Mesenchymal stem cell (in vitro differentiated cells and primary cell): ENCODE measurements around the gene NR2C2.

ENCODE experiments used
- DNase-seq: peaks from one replicate; pipeline ENCODE4 v3.0.0-alpha.2; 2013
- H2AFZ ChIP-seq: one replicate; pipeline ENCODE4 v1.6.1; 2013; ENCODE audit warnings: low read depth, mild to moderate bottlenecking, control low read depth, inconsistent platforms, low read length, moderate library complexity
- H2AK5ac ChIP-seq: 2 replicates; pipeline ENCODE4 v1.6.1; 2013; ENCODE audit warnings: low read length, moderate library complexity, mild to moderate bottlenecking, inconsistent platforms; ENCODE audit not compliant: severe bottlenecking
- H2BK120ac ChIP-seq: one replicate; pipeline ENCODE4 v1.6.1; 2013; ENCODE audit warnings: low read depth, mild to moderate bottlenecking, inconsistent platforms, low read length, moderate library complexity
- H2BK12ac ChIP-seq, 2 experiments: one replicate each; pipeline ENCODE4 v1.6.1; 2013; ENCODE audit warnings: inconsistent platforms in 2 of 2, low read length in 2 of 2, mild to moderate bottlenecking in 2 of 2, moderate library complexity in 2 of 2, control low read depth in 1 of 2
- H2BK15ac ChIP-seq: one replicate; pipeline ENCODE4 v1.6.1; 2013; ENCODE audit warnings: mild to moderate bottlenecking, low read depth, inconsistent platforms; ENCODE audit not compliant: poor library complexity, severe bottlenecking
- H2BK5ac ChIP-seq: 2 replicates; pipeline ENCODE4 v1.6.1; 2013; ENCODE audit warnings: low read depth, mild to moderate bottlenecking, low read length, control low read depth, inconsistent platforms; ENCODE audit not compliant: poor library complexity, severe bottlenecking
- H3K14ac ChIP-seq, 2 experiments: one replicate each; pipeline ENCODE4 v1.6.1; 2013; ENCODE audit warnings: inconsistent platforms in 2 of 2, low read length in 2 of 2, control low read depth in 1 of 2, mild to moderate bottlenecking in 1 of 2, moderate library complexity in 1 of 2
- H3K18ac ChIP-seq, 2 experiments: one replicate each; pipeline ENCODE4 v1.6.1; 2013; ENCODE audit warnings: inconsistent platforms in 2 of 2, low read length in 2 of 2, control low read depth in 1 of 2, low read depth in 1 of 2, mild to moderate bottlenecking in 1 of 2
- H3K23ac ChIP-seq, 2 experiments: one replicate each; pipeline ENCODE4 v1.6.1; 2013; ENCODE audit warnings: inconsistent platforms in 2 of 2, low read length in 2 of 2, mild to moderate bottlenecking in 2 of 2, moderate library complexity in 2 of 2, control low read depth in 1 of 2
- H3K27ac ChIP-seq: 2 replicates; pipeline ENCODE4 v1.5.1; 2013; ENCODE audit warnings: mild to moderate bottlenecking, moderate library complexity, low read length, control low read depth, inconsistent platforms; ENCODE audit not compliant: poor library complexity, severe bottlenecking
- H3K27me3 ChIP-seq, 2 experiments: 2 replicates each; pipeline versions ENCODE4 v1.6.1 to v1.7.0; 2013; ENCODE audit warnings: low read length in 2 of 2, mild to moderate bottlenecking in 2 of 2, moderate library complexity in 2 of 2, control low read depth in 1 of 2, inconsistent platforms in 1 of 2; ENCODE audit not compliant: control insufficient read depth in 1 of 2, insufficient read depth in 1 of 2
- H3K36me3 ChIP-seq, 2 experiments: 2 replicates each; pipeline versions ENCODE4 v1.6.1 to v1.7.0; 2013; ENCODE audit warnings: low read length in 2 of 2, control low read depth in 1 of 2, inconsistent platforms in 1 of 2, low read depth in 1 of 2, mild to moderate bottlenecking in 1 of 2; ENCODE audit not compliant: insufficient read depth in 2 of 2, control insufficient read depth in 1 of 2
- H3K4ac ChIP-seq, 2 experiments: one replicate each; pipeline ENCODE4 v1.6.1; 2013; ENCODE audit warnings: inconsistent platforms in 2 of 2, low read length in 2 of 2, mild to moderate bottlenecking in 2 of 2, moderate library complexity in 2 of 2, control low read depth in 1 of 2, low read depth in 1 of 2
- H3K4me1 ChIP-seq: 2 replicates; pipeline ENCODE4 v1.6.1; 2013; ENCODE audit warnings: low read depth, low read length, control low read depth; ENCODE audit not compliant: control insufficient read depth, insufficient read depth
- H3K4me2 ChIP-seq: 2 replicates; pipeline ENCODE4 v1.6.1; 2013; ENCODE audit warnings: low read length, mild to moderate bottlenecking, inconsistent platforms; ENCODE audit not compliant: poor library complexity, severe bottlenecking
- H3K4me3 ChIP-seq, 2 experiments: 2 replicates each; pipeline versions ENCODE4 v1.5.1 to v1.7.0; 2013; ENCODE audit warnings: low read length in 2 of 2, mild to moderate bottlenecking in 2 of 2, control low read depth in 1 of 2, low read depth in 1 of 2; ENCODE audit not compliant: insufficient read depth in 1 of 2
- H3K79me1 ChIP-seq: replicated peaks from 2 replicates; pipeline ENCODE4 v1.6.1; 2013; ENCODE audit warnings: mild to moderate bottlenecking, control low read depth, low read length, inconsistent platforms; ENCODE audit not compliant: poor library complexity, severe bottlenecking
- H3K9ac ChIP-seq: 2 replicates; pipeline ENCODE4 v1.7.0; 2013; ENCODE audit warnings: mild to moderate bottlenecking, low read length, moderate library complexity
- H3K9me3 ChIP-seq: 2 replicates; pipeline ENCODE4 v1.7.0; 2013; ENCODE audit warnings: mild to moderate bottlenecking, low read length; ENCODE audit not compliant: control insufficient read depth
- H4K8ac ChIP-seq: one replicate; pipeline ENCODE4 v1.6.1; 2013; ENCODE audit warnings: inconsistent platforms, mild to moderate bottlenecking, low read length, moderate library complexity
- H4K91ac ChIP-seq: one replicate; pipeline ENCODE4 v1.6.1; 2013; ENCODE audit warnings: mild to moderate bottlenecking, low read length, inconsistent platforms
- WGBS: methylation state at CpG from one replicate; pipeline ENCODE4 v1.1.7; 2013; ENCODE audit warnings: mixed read lengths; 5-methylcytosine and 5-hydroxymethylcytosine counted together

Gene NR2C2

DNA sequence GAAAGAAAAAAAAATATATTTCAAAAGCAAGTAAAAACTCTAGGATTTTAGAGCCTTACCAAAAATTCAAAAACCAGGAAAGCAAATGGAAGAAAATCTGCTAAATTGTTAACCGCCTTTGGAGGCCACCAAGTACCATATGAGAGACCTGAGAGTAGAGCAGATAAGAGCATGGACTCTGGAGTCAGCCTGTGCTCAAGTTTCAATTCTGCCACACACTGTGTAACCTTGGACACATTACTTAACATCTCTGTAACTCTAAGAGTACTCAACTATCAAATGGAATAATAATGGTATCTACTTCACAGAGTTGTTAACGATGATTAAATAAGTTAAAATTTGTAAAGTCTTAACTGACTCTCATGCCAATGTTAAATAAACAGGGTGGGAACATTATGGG lies 138.9 kb downstream of the NR2C2 start:
- no peak for DNase-seq
- H4K91ac ChIP-seq, result no peak overlapping the region
- H3K4me2 ChIP-seq, result no peak overlapping the region
- H3K79me1 ChIP-seq, result peaks cover 9% of the 10 kb centered on the region
- H2BK12ac ChIP-seq, result no peak overlapping the region
- H2BK5ac ChIP-seq, result no peak overlapping the region
- H4K8ac ChIP-seq, result no peak overlapping the region
- H3K27me3 ChIP-seq, result no peaks in the 10 kb centered on the region
- no peak overlapping the region for H3K9ac ChIP-seq
- no peak overlapping the region for H3K4ac ChIP-seq
- no peaks in the 10 kb centered on the region for H3K9me3 ChIP-seq
- 100% methylated on average over 1 of the region's 2 CpGs for WGBS
- no peak overlapping the region for H2AFZ ChIP-seq
- no peak overlapping the region for H3K27ac ChIP-seq
- no peak overlapping the region for H3K23ac ChIP-seq
- no peaks in the 10 kb centered on the region for H3K4me1 ChIP-seq
- H2BK15ac ChIP-seq, result no peak overlapping the region
- H2AK5ac ChIP-seq, result no peak overlapping the region
- H3K14ac ChIP-seq, result no peak overlapping the region
- H2BK120ac ChIP-seq, result no peak overlapping the region
- H3K18ac ChIP-seq, result no peak overlapping the region
- peaks cover 42 to 91% of the 10 kb centered on the region in 2 experiments for H3K36me3 ChIP-seq
- H3K4me3 ChIP-seq, result no peak overlapping the region

DNA sequence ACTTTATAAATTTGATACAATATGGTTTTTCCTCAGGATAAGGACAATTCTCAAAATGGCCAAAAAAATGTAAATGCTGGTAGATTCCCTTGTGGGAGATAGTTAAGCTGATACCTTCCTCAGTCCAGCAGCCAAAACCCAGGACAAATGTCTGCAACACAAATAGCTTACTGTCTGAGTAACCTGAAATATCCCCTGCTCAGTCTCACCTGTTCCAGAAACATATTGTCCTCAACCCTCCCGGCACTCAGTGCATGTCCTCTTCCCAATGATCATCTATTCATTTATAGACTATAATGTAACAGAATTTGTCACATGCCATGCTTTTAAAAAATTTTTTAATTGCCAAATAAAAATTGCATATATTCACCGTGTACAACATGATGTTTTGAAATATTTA lies 139.3 kb downstream of the NR2C2 start:
- H3K14ac ChIP-seq, result no peak overlapping the region
- H4K8ac ChIP-seq, result no peak overlapping the region
- H2AK5ac ChIP-seq, result no peak overlapping the region
- H3K18ac ChIP-seq, result no peak overlapping the region
- no peak overlapping the region for H3K4ac ChIP-seq
- H3K36me3 ChIP-seq, result peaks cover 37 to 91% of the 10 kb centered on the region in 2 experiments
- no peaks in the 10 kb centered on the region for H3K9me3 ChIP-seq
- DNase-seq, result no peak
- 100% methylated on average over 1 of the region's 2 CpGs for WGBS
- no peak overlapping the region for H2BK12ac ChIP-seq
- no peak overlapping the region for H4K91ac ChIP-seq
- no peak overlapping the region for H2BK120ac ChIP-seq
- no peaks in the 10 kb centered on the region for H3K4me1 ChIP-seq
- no peak overlapping the region for H2BK15ac ChIP-seq
- H3K23ac ChIP-seq, result no peak overlapping the region
- no peak overlapping the region for H3K4me2 ChIP-seq
- no peak overlapping the region for H2BK5ac ChIP-seq
- no peaks in the 10 kb centered on the region for H3K27me3 ChIP-seq
- H3K9ac ChIP-seq, result no peak overlapping the region
- no peak overlapping the region for H3K4me3 ChIP-seq
- no peak overlapping the region for H3K27ac ChIP-seq
- no peak overlapping the region for H2AFZ ChIP-seq
- peaks cover 12% of the 10 kb centered on the region for H3K79me1 ChIP-seq

DNA sequence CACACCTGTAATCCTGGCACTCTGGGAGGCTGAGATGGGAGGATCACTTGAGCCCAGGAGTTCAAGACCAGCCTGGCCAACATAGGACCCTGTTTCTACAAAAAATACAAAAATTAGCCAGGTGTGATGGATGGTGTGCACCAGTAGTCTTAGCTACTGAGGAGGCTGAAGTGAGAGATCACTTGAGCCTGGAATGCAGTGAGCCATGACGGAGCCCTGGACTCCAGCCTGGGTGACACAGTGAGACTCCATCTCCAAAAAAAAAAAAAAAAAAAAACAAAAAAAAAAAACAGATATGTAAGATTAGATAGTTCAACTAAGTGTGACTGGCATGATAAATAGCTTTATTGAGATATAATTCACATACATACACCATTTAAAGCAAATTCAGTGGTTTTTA lies 141.8 kb downstream of the NR2C2 start:
- Histone ChIP-seq H3K27ac (no peak overlapping the region), H2BK5ac (no peak overlapping the region), H4K8ac (no peak overlapping the region), H4K91ac (no peak overlapping the region), H2AK5ac (no peak overlapping the region), H3K14ac (no peak overlapping the region), H2BK12ac (no peak overlapping the region), H2BK120ac (no peak overlapping the region), H3K4me3 (no peak overlapping the region), H3K4me1 (no peaks in the 10 kb centered on the region), H3K4ac (no peak overlapping the region), H3K27me3 (no peaks in the 10 kb centered on the region), H3K23ac (no peak overlapping the region), H3K4me2 (no peak overlapping the region), H2BK15ac (no peak overlapping the region), H3K18ac (no peak overlapping the region), H3K36me3 (peaks cover 16 to 78% of the 10 kb centered on the region in 2 experiments), H3K9ac (no peak overlapping the region), H3K79me1 (peaks cover 17% of the 10 kb centered on the region), H2AFZ (no peak overlapping the region), H3K9me3 (no peaks in the 10 kb centered on the region)
- WGBS, result no CpG with 5 or more reads among the region's 1 CpG
- DNase-seq, result no peak

DNA sequence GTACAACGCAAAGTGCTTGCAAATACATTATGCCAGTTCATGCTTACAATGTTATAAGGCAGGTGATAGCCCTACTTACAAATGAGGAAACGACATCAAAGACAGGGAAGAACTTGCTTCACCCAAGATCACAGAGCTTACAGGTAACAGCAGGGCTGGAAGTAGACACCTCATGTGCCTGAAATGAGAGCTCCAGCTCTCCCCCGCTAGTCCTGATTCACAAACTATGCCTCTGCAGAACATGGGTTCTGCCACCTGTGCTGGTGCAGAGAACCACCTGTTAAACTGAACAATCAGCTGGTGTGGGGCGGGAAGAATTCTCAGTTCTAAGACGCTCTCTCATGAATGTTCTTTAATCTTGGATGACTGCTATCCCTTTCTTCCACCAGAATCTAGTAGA lies 144.2 kb downstream of the NR2C2 start:
- WGBS, result 73% methylated on average over 3 of the region's 5 CpGs
- Histone ChIP-seq H3K36me3 (peaks cover 17 to 75% of the 10 kb centered on the region in 2 experiments), H3K4ac (no peak overlapping the region), H3K14ac (no peak overlapping the region), H3K4me2 (no peak overlapping the region), H4K91ac (no peak overlapping the region), H3K79me1 (peaks cover 22% of the 10 kb centered on the region), H3K27ac (no peak overlapping the region), H2BK5ac (no peak overlapping the region), H2BK15ac (no peak overlapping the region), H4K8ac (no peak overlapping the region), H3K4me3 (no peak overlapping the region), H3K4me1 (peaks cover 2% of the 10 kb centered on the region), H2BK12ac (no peak overlapping the region), H3K18ac (no peak overlapping the region), H3K9me3 (no peaks in the 10 kb centered on the region), H2BK120ac (no peak overlapping the region), H3K23ac (no peak overlapping the region), H3K27me3 (no peaks in the 10 kb centered on the region), H2AK5ac (no peak overlapping the region), H3K9ac (no peak overlapping the region), H2AFZ (no peak overlapping the region)
- DNase-seq, result no peak
